DMS114 treated with DMSO at 0.1 percent for 48 hours (cell line): Measurements from ENCODE around the gene TMEM235.
"Not testable (repeated sequence)": the region's sequence is repeated elsewhere in the genome, so short reads cannot be mapped to it uniquely, and the experiment has no call there.

ENCODE experiments used
- DNase-seq: peaks from one replicate; lab custom pipeline; 2025; ENCODE audit not compliant: unreplicated experiment; lab: John Stamatoyannopoulos, UW

Gene TMEM235

DNA sequence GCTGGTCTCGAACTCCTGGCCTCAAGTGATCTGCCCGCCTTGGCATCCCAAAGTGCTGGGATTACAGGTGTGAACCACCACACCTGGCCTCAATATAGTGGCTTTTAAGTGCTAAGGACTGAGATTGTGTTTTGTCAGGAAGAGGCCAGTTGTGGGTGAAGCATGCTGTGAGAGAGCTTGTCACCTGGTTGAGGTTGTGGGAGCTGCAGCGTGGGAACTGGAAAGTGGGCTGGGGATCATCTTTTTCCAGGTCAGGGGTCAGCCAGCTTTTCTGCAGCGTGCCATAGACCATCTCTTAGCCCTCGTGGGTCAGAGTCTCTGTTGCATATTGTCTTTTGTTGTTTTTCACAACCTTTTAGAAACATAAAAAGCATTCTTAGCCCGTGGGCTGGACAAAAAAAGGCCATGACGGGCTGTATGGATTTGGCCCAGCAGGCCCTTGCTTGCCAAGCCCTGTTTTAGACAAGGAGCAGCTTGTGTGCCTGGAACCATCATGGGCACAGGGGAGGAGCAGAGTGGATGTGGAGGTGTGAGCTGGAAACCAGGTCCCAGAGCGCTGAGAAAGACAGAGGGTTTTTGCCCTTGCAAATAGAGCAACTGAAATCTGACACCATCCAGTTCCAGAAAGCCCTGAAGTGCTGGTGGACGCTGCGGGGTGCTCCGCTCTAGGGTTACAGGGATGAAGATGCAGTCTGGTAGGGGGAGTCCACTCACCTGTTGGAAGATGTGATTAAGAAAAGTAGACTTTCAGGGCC is 11.9 kb upstream of the TMEM235 start:
- no peak for DNase-seq

DNA sequence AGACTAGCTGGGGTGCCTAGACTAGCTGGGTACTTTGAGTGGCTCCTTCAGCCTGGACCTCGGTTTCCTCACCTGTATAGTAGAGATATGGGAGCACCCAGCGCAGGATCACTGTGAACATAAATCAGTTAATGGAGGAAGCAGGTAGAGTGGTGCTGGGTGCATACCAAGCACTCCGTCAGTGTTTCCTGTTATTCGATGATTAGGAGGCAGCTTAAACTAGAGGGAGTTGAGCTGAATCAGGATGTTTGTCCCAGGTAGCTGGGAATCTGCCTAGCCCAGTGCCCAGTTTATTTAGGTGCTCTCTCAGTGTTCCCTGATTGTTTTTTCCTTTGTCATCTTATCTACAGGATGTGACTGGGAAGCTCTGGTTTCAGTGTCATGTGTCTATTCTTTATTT is 8.4 kb upstream of the TMEM235 start:
- no peak for DNase-seq

DNA sequence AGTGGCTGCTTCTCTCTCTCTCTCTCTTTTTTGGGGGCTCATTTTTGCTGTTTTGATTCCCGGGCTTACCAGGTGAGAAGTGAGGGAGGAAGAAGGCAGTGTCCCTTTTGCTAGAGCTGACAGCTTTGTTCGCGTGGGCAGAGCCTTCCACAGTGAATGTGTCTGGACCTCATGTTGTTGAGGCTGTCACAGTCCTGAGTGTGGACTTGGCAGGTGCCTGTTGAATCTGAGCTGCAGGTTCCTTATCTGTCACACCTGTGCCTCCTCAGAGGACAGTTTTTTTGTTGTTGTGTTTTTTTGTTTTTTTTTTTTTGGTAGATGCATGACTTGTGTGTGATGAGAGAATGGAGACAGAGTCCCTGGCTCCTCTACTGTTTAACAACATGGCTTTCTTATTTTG is 7.7 kb upstream of the TMEM235 start:
- DNase-seq: no peak

- no peak for DNase-seq
Observed at GRCh38 chr17:78224231-78225087, 7.0 kb upstream of the TMEM235 start.

DNA sequence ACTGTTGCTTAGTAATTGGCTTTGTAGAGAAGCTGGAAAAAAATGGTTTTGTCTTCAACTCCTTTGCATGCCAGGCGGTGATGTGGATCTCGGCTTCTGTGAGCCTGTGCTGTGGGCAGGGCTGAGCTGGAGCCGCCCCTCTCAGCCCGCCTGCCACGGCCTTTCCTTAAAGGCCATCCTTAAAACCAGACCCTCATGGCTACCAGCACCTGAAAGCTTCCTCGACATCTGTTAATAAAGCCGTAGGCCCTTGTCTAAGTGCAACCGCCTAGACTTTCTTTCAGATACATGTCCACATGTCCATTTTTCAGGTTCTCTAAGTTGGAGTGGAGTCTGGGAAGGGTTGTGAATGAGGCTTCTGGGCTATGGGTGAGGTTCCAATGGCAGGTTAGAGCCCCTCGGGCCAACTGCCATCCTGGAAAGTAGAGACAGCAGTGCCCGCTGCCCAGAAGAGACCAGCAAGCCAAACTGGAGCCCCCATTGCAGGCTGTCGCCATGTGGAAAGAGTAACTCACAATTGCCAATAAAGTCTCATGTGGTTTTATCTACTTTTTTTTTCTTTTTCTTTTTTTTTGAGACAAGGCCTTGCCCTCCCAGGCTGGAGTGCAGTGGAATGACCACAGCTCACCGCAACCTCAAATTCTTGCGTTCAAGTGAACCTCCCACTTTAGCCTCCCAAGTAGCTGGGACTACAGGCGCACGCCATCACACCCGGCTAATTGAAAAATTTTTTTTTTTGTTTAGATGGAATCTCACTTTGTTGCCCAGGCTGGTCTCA is 6.2 kb upstream of the TMEM235 start:
- no peak for DNase-seq

- no peak for DNase-seq
Observed at GRCh38 chr17:78226055-78226758, 5.2 kb upstream of the TMEM235 start.

- DNase-seq: no peak
Observed at GRCh38 chr17:78226759-78227454, 4.5 kb upstream of the TMEM235 start.

DNA sequence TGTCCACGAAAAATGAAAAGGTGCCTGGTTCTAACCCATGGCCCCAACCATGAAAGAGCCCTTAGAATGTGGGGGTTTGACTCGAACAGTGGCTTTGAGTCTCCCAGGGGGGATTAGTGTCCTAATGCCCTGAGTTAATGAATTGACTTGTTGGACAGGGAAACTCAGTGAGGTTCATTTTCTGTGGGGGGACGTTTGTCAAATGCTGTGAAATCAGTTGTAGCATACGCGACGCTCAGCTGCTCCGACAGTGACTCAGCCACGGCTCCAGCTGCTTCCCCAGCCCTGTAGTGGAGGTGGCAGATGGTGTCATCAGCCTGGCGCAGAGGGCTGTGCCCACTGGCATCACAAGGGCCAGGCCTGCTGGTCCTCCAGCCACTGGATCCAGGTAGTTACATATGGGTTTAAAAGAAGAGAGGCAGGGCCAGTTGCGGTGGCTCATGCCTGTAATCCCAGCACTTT is 3.9 kb upstream of the TMEM235 start:
- DNase-seq: no peak

DNA sequence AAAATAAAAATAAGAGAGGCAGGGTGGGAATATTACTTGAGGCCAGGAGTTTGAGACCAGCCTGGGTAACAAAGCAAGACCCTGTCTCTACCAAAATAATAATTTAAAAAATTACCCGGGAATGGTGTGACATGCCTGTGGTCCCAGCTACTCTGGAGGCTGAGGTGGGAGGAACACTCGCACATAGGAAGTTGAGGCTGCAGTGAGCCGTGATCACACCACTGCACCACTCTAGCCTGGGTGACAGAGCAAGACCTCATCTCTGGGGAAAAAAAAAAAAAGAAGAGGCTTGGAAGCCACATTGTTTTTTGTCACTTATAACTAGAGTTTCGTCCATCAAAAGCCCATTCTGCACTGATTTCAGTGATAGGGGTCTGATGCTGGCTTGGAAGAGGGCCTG is 3.3 kb upstream of the TMEM235 start:
- DNase-seq: no peak

GRCh38 chr17:78230252-78230962 is 1.0 kb upstream of the TMEM235 start:
- DNase-seq: no peak

GRCh38 chr17:78231991-78232858 is 794 bp downstream of the TMEM235 start:
- DNase-seq: no peak

GRCh38 chr17:78232859-78233173 is 1.4 kb downstream of the TMEM235 start:
- DNase-seq: no peak

GRCh38 chr17:78233678-78234077 is 2.2 kb downstream of the TMEM235 start:
- DNase-seq: no peak

DNA sequence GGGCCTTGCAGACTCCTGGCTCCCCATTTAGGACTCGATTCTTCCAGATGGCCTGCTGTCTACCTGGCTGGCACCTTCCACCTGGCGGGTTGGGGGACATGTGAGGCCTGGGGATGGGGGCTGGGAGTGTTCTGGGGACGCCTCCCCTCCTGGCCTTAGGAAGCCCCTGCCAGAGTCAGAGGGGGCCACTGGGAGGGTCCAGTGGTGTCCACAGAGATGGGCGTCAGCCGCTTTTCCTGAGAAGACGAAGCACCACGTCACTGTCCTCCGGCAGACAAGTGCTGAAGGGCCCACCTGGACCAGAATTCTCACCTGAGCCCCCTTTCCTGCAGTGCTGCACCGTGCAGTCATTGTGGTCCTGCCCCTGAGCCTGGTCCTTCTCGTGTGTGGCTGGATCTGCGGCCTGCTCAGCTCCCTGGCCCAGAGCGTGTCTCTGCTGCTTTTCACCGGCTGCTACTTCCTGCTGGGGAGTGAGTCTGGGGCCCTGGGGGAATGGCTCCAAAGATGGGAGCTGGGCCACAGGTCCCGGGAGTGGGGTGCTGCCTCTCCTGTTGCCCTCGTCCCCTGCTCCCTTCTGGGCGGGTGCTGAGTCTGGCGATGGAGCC is 2.9 kb downstream of the TMEM235 start:
- no peak for DNase-seq

DNA sequence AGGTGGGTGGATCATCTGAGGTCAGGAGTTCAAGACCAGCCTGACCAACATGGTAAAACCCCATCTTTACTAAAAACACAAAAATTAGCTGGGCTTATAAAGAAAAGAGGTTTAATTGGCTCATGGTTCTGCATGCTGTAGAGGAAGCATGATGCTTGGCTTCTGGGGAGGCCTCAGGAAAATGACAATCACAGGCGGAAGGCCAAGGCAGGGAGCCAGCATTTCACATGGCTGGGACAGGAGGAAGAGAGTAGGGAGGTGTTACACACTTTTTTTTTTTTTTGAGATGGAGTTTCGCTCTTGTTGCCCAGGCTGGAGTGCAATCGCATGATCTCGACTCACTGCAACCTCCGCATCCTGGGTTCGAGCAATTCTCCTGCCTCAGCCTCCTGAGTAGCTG is 3.6 kb downstream of the TMEM235 start:
- not testable (repeated sequence) for DNase-seq

GRCh38 chr17:78235885-78236284 is 4.5 kb downstream of the TMEM235 start:
- DNase-seq: no peak

DNA sequence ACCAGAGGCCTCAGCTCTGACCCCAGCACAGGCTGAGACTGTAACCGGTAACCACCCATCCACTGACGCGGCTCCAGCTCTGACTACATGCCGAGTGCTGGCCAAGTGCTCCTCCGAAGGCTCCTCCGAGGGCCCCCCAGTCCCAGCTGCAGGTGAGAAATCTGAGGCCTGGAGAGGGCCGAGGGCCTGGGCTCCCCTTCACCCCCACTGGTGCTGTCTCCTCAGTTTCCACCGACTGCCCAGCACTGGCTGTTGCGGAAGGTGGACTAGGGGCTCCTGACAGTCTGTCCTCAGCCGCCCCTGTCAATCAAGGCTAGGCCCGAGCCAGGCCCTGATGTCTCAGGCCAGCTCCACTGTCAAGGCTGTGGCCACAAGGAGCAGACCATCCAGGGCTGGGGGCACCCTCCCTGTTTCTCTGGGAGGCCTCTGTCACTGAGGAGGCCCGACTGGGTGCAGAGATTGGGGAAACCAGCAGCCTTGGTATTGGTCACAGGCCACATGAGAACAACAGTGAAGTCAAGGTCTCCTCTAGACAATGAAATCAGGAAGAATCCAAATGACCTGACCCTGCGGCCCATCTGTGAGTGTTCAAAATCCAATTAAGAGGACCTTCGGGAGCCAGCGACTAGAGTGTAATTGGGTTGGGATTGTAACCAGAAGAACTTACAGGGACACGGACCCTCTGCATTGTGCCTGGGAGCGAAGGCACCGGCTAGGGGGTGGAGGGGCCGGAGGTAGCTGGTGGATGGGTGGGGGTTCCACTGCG is 5.1 kb downstream of the TMEM235 start:
- no peak for DNase-seq
